ENCODE data around the gene ADCY6.
"Not testable (repeated sequence)": the region's sequence is repeated elsewhere in the genome, so short reads cannot be mapped to it uniquely, and the experiment has no call there.

GRCh38 chr12:48720737-48721136, 68.2 kb downstream of the ADCY6 start:
- TF ChIP-seq POLR2A, CTCF (IDR thresholded peaks at IDR 0.05): not testable (repeated sequence)
